Fibroblast of skin of back (primary cell): ENCODE measurements around the gene MAML3.
"Not testable (repeated sequence)": the region's sequence is repeated elsewhere in the genome, so short reads cannot be mapped to it uniquely, and the experiment has no call there.

Experiments
- DNase-seq: peaks from one replicate; pipeline ENCODE4 v3.0.0-alpha.2; 2013

Gene MAML3

GRCh38 chr4:139715746-139716391, 438.1 kb downstream of the MAML3 start:
- no peak for DNase-seq

- DNase-seq = no peak
Observed at GRCh38 chr4:139712882-139713281, 441.1 kb downstream of the MAML3 start.

- DNase-seq = peak; percentile 23
Observed at GRCh38 chr4:139711461-139711860, 442.5 kb downstream of the MAML3 start.

- DNase-seq = peak; percentile 9
Observed at GRCh38 chr4:139710073-139710472, 443.9 kb downstream of the MAML3 start.

GRCh38 chr4:139709660-139710059, 444.3 kb downstream of the MAML3 start:
- no peak for DNase-seq

GRCh38 chr4:139704915-139705485, 449.0 kb downstream of the MAML3 start:
- peak; percentile 8 for DNase-seq

GRCh38 chr4:139700568-139700967, 453.4 kb downstream of the MAML3 start:
- DNase-seq = no peak

GRCh38 chr4:139698167-139698925, 455.6 kb downstream of the MAML3 start:
- DNase-seq = not testable (repeated sequence)

- DNase-seq = no peak
Observed at GRCh38 chr4:139696491-139696890, 457.5 kb downstream of the MAML3 start.

GRCh38 chr4:139694522-139695107, 459.4 kb downstream of the MAML3 start:
- DNase-seq = no peak

- no peak for DNase-seq
Observed at GRCh38 chr4:139692309-139693012, 461.5 kb downstream of the MAML3 start.

GRCh38 chr4:139690419-139690818, 463.6 kb downstream of the MAML3 start:
- DNase-seq = no peak

GRCh38 chr4:139689093-139689722, 464.8 kb downstream of the MAML3 start:
- no peak for DNase-seq

- no peak for DNase-seq
Observed at GRCh38 chr4:139686988-139687387, 467.0 kb downstream of the MAML3 start.

- DNase-seq = no peak
Observed at GRCh38 chr4:139686130-139686529, 467.9 kb downstream of the MAML3 start.

GRCh38 chr4:139685180-139685579, 468.8 kb downstream of the MAML3 start:
- no peak for DNase-seq

- DNase-seq = peak; percentile 8
Observed at GRCh38 chr4:139684351-139684750, 469.6 kb downstream of the MAML3 start.

GRCh38 chr4:139682741-139683151, 471.2 kb downstream of the MAML3 start:
- no peak for DNase-seq

- DNase-seq = no peak
Observed at GRCh38 chr4:139682309-139682708, 471.7 kb downstream of the MAML3 start.

GRCh38 chr4:139676913-139677585, 476.9 kb downstream of the MAML3 start:
- DNase-seq = no peak

GRCh38 chr4:139676365-139676764, 477.6 kb downstream of the MAML3 start:
- DNase-seq = no peak

GRCh38 chr4:139675651-139676050, 478.3 kb downstream of the MAML3 start:
- no peak for DNase-seq
